ENCODE results near the gene XCR1. TPM values are rescaled to one million over a fixed set of nuclear protein-coding genes. Genes with fewer than 3 reads are reported as not detected.
"Not testable (repeated sequence)": the region's sequence is repeated elsewhere in the genome, so short reads cannot be mapped to it uniquely, and the experiment has no call there.

Gene XCR1
- total and polyA plus RNA-seq, 4 donors, result not detected

- Histone ChIP-seq H3K36me3 (ENCODE audit: control insufficient read depth, insufficient read depth, low read length) (no peaks in the 10 kb centered on the region), H3K27me3 (ENCODE audit: control insufficient read depth, insufficient read depth, low read length) (no peaks in the 10 kb centered on the region), H3K9me3 (ENCODE audit: control insufficient read depth, insufficient read depth, low read length) (no peaks in the 10 kb centered on the region), H3K27ac (ENCODE audit: low read depth, low read length) (no peak overlapping the region), H3K4me1 (ENCODE audit: control insufficient read depth, insufficient read depth, low read length) (no peaks in the 10 kb centered on the region), H3K4me3 (ENCODE audit: low read depth, low read length) (no peak overlapping the region)
- DNase-seq (ENCODE audit: low read depth in 4 of 6, low spot score in 6 of 6), result no peak
- WGBS (ENCODE audit: insufficient coverage), result 88% methylated on average over 4 of the region's 4 CpGs
These were observed 15.0 kb downstream of the XCR1 start for GRCh38 chr3:46012246-46012645.

- H3K9me3 ChIP-seq (ENCODE audit: control insufficient read depth, insufficient read depth, low read length), result no peaks in the 10 kb centered on the region
- no peaks in the 10 kb centered on the region for H3K4me1 ChIP-seq (ENCODE audit: control insufficient read depth, insufficient read depth, low read length)
- H3K4me3 ChIP-seq (ENCODE audit: low read depth, low read length), result no peak overlapping the region
- H3K27ac ChIP-seq (ENCODE audit: low read depth, low read length), result no peak overlapping the region
- no peak for DNase-seq (ENCODE audit: low read depth in 4 of 6, low spot score in 6 of 6)
- H3K36me3 ChIP-seq (ENCODE audit: control insufficient read depth, insufficient read depth, low read length), result no peaks in the 10 kb centered on the region
- WGBS (ENCODE audit: insufficient coverage), result no CpG with 5 or more reads among the region's 2 CpGs
- no peaks in the 10 kb centered on the region for H3K27me3 ChIP-seq (ENCODE audit: control insufficient read depth, insufficient read depth, low read length)
These were observed 16.7 kb downstream of the XCR1 start for GRCh38 chr3:46010519-46011113.

GRCh38 chr3:46008058-46008457 lies 19.2 kb downstream of the XCR1 start:
- Histone ChIP-seq H3K4me1 (ENCODE audit: control insufficient read depth, insufficient read depth, low read length) (no peaks in the 10 kb centered on the region), H3K27me3 (ENCODE audit: control insufficient read depth, insufficient read depth, low read length) (no peaks in the 10 kb centered on the region), H3K27ac (ENCODE audit: low read depth, low read length) (no peak overlapping the region), H3K4me3 (ENCODE audit: low read depth, low read length) (no peak overlapping the region), H3K36me3 (ENCODE audit: control insufficient read depth, insufficient read depth, low read length) (no peaks in the 10 kb centered on the region), H3K9me3 (ENCODE audit: control insufficient read depth, insufficient read depth, low read length) (no peaks in the 10 kb centered on the region)
- no peak for DNase-seq (ENCODE audit: low read depth in 4 of 6, low spot score in 6 of 6)
- WGBS (ENCODE audit: insufficient coverage), result 92% methylated on average over 5 of the region's 6 CpGs

- no peak overlapping the region for H3K27ac ChIP-seq (ENCODE audit: low read depth, low read length)
- no peak for DNase-seq (ENCODE audit: low read depth in 4 of 6, low spot score in 6 of 6)
These were observed 20.0 kb downstream of the XCR1 start for GRCh38 chr3:46007280-46007679.

GRCh38 chr3:46006238-46007032 lies 20.8 kb downstream of the XCR1 start:
- 81% methylated on average over 3 of the region's 5 CpGs for WGBS (ENCODE audit: insufficient coverage)
- no peak for DNase-seq (ENCODE audit: low read depth in 4 of 6, low spot score in 6 of 6)
- no peak overlapping the region for H3K4me3 ChIP-seq (ENCODE audit: low read depth, low read length)
- no peak overlapping the region for H3K27ac ChIP-seq (ENCODE audit: low read depth, low read length)
- H3K9me3 ChIP-seq (ENCODE audit: control insufficient read depth, insufficient read depth, low read length), result no peaks in the 10 kb centered on the region
- H3K4me1 ChIP-seq (ENCODE audit: control insufficient read depth, insufficient read depth, low read length), result no peaks in the 10 kb centered on the region
- H3K36me3 ChIP-seq (ENCODE audit: control insufficient read depth, insufficient read depth, low read length), result no peaks in the 10 kb centered on the region
- no peaks in the 10 kb centered on the region for H3K27me3 ChIP-seq (ENCODE audit: control insufficient read depth, insufficient read depth, low read length)

More at GRCh38 chr3:46007280-46007679, 20.0 kb downstream of the XCR1 start:
- Histone ChIP-seq H3K4me1 (ENCODE audit: control insufficient read depth, insufficient read depth, low read length) (no peaks in the 10 kb centered on the region), H3K36me3 (ENCODE audit: control insufficient read depth, insufficient read depth, low read length) (no peaks in the 10 kb centered on the region), H3K9me3 (ENCODE audit: control insufficient read depth, insufficient read depth, low read length) (no peaks in the 10 kb centered on the region), H3K27me3 (ENCODE audit: control insufficient read depth, insufficient read depth, low read length) (no peaks in the 10 kb centered on the region), H3K4me3 (ENCODE audit: low read depth, low read length) (no peak overlapping the region)

- not testable (repeated sequence) for H3K27me3 ChIP-seq (ENCODE audit: control insufficient read depth, insufficient read depth, low read length); H3K4me1 ChIP-seq (ENCODE audit: control insufficient read depth, insufficient read depth, low read length); H3K36me3 ChIP-seq (ENCODE audit: control insufficient read depth, insufficient read depth, low read length); H3K9me3 ChIP-seq (ENCODE audit: control insufficient read depth, insufficient read depth, low read length); H3K4me3 ChIP-seq (ENCODE audit: low read depth, low read length); H3K27ac ChIP-seq (ENCODE audit: low read depth, low read length); DNase-seq (ENCODE audit: low read depth in 4 of 6, low spot score in 6 of 6)
These were observed 23.6 kb downstream of the XCR1 start for GRCh38 chr3:46003706-46004105.

GRCh38 chr3:46001178-46001577 lies 26.1 kb downstream of the XCR1 start:
- 85% methylated on average over 2 of the region's 2 CpGs for WGBS (ENCODE audit: insufficient coverage)
- Histone ChIP-seq H3K9me3 (ENCODE audit: control insufficient read depth, insufficient read depth, low read length) (no peaks in the 10 kb centered on the region), H3K27me3 (ENCODE audit: control insufficient read depth, insufficient read depth, low read length) (no peaks in the 10 kb centered on the region), H3K4me1 (ENCODE audit: control insufficient read depth, insufficient read depth, low read length) (no peaks in the 10 kb centered on the region), H3K27ac (ENCODE audit: low read depth, low read length) (no peak overlapping the region), H3K4me3 (ENCODE audit: low read depth, low read length) (no peak overlapping the region), H3K36me3 (ENCODE audit: control insufficient read depth, insufficient read depth, low read length) (no peaks in the 10 kb centered on the region)
- peak in 1 of 6 donors; percentile 20 for DNase-seq (ENCODE audit: low read depth in 4 of 6, low spot score in 6 of 6)

- no peak overlapping the region for H3K27ac ChIP-seq (ENCODE audit: low read depth, low read length)
- H3K27me3 ChIP-seq (ENCODE audit: control insufficient read depth, insufficient read depth, low read length), result no peaks in the 10 kb centered on the region
- H3K9me3 ChIP-seq (ENCODE audit: control insufficient read depth, insufficient read depth, low read length), result no peaks in the 10 kb centered on the region
- H3K36me3 ChIP-seq (ENCODE audit: control insufficient read depth, insufficient read depth, low read length), result no peaks in the 10 kb centered on the region
- H3K4me1 ChIP-seq (ENCODE audit: control insufficient read depth, insufficient read depth, low read length), result peaks cover 11% of the 10 kb centered on the region
- WGBS (ENCODE audit: insufficient coverage), result no CpG with 5 or more reads among the region's 2 CpGs
- DNase-seq (ENCODE audit: low read depth in 4 of 6, low spot score in 6 of 6), result no peak
- no peak overlapping the region for H3K4me3 ChIP-seq (ENCODE audit: low read depth, low read length)
These were observed 29.3 kb downstream of the XCR1 start for GRCh38 chr3:45997942-45998341.

- DNase-seq (ENCODE audit: low read depth in 4 of 6, low spot score in 6 of 6); H3K36me3 ChIP-seq (ENCODE audit: control insufficient read depth, insufficient read depth, low read length); H3K4me3 ChIP-seq (ENCODE audit: low read depth, low read length); H3K27me3 ChIP-seq (ENCODE audit: control insufficient read depth, insufficient read depth, low read length); H3K9me3 ChIP-seq (ENCODE audit: control insufficient read depth, insufficient read depth, low read length); H3K27ac ChIP-seq (ENCODE audit: low read depth, low read length): not testable (repeated sequence)
- H3K4me1 ChIP-seq (ENCODE audit: control insufficient read depth, insufficient read depth, low read length), result peaks cover 11% of the 10 kb centered on the region
- 97% methylated on average over 13 of the region's 19 CpGs for WGBS (ENCODE audit: insufficient coverage)
These were observed 29.8 kb downstream of the XCR1 start for GRCh38 chr3:45997499-45997898.

All from spinal cord (tissue), 10 donors.